ENCODE results near the gene NRF1.

GRCh38 chr7:129773871-129774270, 162.4 kb downstream of the NRF1 start:
- no peak for TF ChIP-seq CTCF (IDR thresholded peaks at IDR 0.05; ENCODE audit: low read length)
- TF ChIP-seq EZH2 (optimal IDR thresholded peaks at IDR 0.05; ENCODE audit: low read depth, low read length), result no peak
